ENCODE data around the gene SLC3A2.
"Not testable (repeated sequence)": the region's sequence is repeated elsewhere in the genome, so short reads cannot be mapped to it uniquely, and the experiment has no call there.

Gene SLC3A2

GRCh38 chr11:62933750-62934495, 53.2 kb downstream of the SLC3A2 start:
- no peak for DNase-seq

DNA sequence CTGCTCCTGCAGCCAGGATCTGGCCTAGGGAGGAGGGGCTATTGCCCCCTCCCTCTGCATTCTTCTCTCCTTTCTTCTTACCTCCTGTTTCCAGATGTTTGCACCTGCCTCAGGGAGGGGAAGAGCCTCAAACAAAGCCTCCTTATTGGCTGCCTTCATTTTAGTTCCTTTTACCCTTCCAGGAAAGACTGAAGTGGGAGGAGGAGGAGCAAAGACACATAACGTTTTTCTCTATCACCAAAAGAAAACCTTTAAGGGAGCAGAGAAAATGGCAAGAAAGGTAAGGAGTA, 53.7 kb downstream of the SLC3A2 start:
- no peak for DNase-seq

- not testable (repeated sequence) for DNase-seq
Observed at GRCh38 chr11:62937528-62937927, 56.8 kb downstream of the SLC3A2 start.
